Measurements from ENCODE around the gene DLAT. TPM values are rescaled to one million over a fixed set of nuclear protein-coding genes. Genes with fewer than 3 reads are reported as not detected.
"Not testable (repeated sequence)": the region's sequence is repeated elsewhere in the genome, so short reads cannot be mapped to it uniquely, and the experiment has no call there.

The DLAT gene
- total RNA-seq, 3 donors from 2014 or later: 26.9 to 30.9 (median 27.5) TPM

DNA sequence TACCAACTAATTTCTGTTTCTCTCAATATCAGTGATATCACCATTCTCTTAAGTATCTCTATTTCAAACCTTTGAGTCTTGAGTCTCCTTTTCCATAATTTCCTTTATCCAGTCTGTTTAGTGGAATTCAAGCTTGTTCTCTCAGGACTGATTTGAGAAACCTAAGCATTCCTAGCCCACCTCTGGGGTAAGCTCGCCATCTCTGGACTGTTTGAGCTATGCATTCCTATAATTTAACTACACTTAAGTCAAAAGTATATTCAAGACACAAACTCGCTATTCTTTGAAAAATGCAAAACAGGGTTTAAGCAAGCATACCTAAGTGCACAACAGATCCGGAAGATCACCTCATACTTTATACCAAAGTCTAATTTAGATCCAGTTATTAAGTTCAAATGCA lies 2.1 kb upstream of the DLAT start:
- peaks cover 9% of the 10 kb centered on the region for H3K36me3 ChIP-seq
- DNase-seq (ENCODE audit: low spot score in 2 of 2): no peak

GRCh38 chr11:112024178-112024772 lies 933 bp upstream of the DLAT start:
- intact Hi-C loops (cut with DNase I; ENCODE audit: low total_unique reads): no loop called here
- Histone ChIP-seq H3K4me3 (peak overlapping the region; percentile 81 to 90 (median 90)), H3K9me3 (no peaks in the 10 kb centered on the region), H3K27me3 (no peaks in the 10 kb centered on the region), H3K36me3 (no peaks in the 10 kb centered on the region), H3K4me1 (no peaks in the 10 kb centered on the region), H3K27ac (peak overlapping the region; percentile 92)
- TF ChIP-seq POLR2A (IDR thresholded peaks at IDR 0.05): no peak
- TF ChIP-seq CTCF (IDR thresholded peaks at IDR 0.05): no peak
- no peak for TF ChIP-seq POLR2AphosphoS5 (IDR thresholded peaks at IDR 0.05)
- DNase-seq (ENCODE audit: low spot score in 2 of 2): no peak

More for the DNA sequence above, 2.1 kb upstream of the DLAT start:
- Histone ChIP-seq H3K4me1 (no peaks in the 10 kb centered on the region), H3K27ac (no peak overlapping the region), H3K27me3 (no peaks in the 10 kb centered on the region), H3K9me3 (no peaks in the 10 kb centered on the region), H3K4me3 (no peak overlapping the region)
- TF ChIP-seq CTCF (IDR thresholded peaks at IDR 0.05): no peak
- no peak for TF ChIP-seq POLR2A (IDR thresholded peaks at IDR 0.05)
- no peak for TF ChIP-seq POLR2AphosphoS5 (IDR thresholded peaks at IDR 0.05)
- intact Hi-C loops (cut with DNase I; ENCODE audit: low total_unique reads): no loop called here

- Histone ChIP-seq H3K4me1 (no peaks in the 10 kb centered on the region), H3K4me3 (peak overlapping the region; percentile 81 to 90 (median 90)), H3K27me3 (no peaks in the 10 kb centered on the region), H3K27ac (peak overlapping the region; percentile 92), H3K9me3 (no peaks in the 10 kb centered on the region), H3K36me3 (no peaks in the 10 kb centered on the region)
- intact Hi-C loops (cut with DNase I; ENCODE audit: low total_unique reads): no loop called here
- TF ChIP-seq CTCF (IDR thresholded peaks at IDR 0.05): no peak
- TF ChIP-seq POLR2A (IDR thresholded peaks at IDR 0.05): no peak
- TF ChIP-seq POLR2AphosphoS5 (IDR thresholded peaks at IDR 0.05): no peak
- DNase-seq (ENCODE audit: low spot score in 2 of 2): no peak
These were observed 499 bp downstream of the DLAT start for GRCh38 chr11:112025707-112026106.

DNA sequence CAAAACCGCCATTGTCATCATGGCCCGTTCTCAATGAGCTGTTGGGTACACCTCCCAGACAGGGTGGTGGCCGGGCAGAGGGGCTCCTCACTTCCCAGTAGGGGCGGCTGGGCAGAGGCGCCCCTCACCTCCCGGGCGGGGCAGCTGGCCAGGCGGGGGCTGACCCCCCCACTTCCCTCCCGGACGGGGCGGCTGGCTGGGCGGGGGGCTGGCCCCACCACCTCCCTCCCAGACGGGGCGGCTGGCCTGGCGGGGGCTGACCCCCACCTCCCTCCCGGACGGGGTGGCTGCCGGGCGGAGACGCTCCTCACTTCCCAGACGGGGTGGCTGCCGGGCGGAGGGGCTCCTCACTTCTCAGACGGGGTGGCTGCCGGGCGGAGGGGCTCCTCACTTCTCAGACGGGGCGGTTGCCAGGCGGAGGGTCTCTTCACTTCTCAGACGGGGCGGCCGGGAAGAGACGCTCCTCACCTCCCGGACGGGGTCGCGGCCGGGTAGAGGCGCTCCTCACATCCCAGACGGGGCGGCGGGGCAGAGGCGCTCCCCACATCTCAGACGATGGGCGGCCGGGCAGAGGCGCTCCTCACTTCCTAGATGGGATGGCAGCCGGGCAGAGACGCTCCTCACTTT lies 1.7 kb downstream of the DLAT start:
- intact Hi-C loops (cut with DNase I; ENCODE audit: low total_unique reads); H3K4me3 ChIP-seq: not testable (repeated sequence)

GRCh38 chr11:112029460-112029859 lies 4.3 kb downstream of the DLAT start:
- TF ChIP-seq POLR2AphosphoS5 (IDR thresholded peaks at IDR 0.05) (no peak), POLR2A (IDR thresholded peaks at IDR 0.05) (no peak), CTCF (IDR thresholded peaks at IDR 0.05) (no peak)
- no peaks in the 10 kb centered on the region for H3K36me3 ChIP-seq

More for the DNA sequence above, 1.7 kb downstream of the DLAT start:
- not testable (repeated sequence) for H3K27me3 ChIP-seq; H3K4me1 ChIP-seq; DNase-seq (ENCODE audit: low spot score in 2 of 2); H3K27ac ChIP-seq; H3K9me3 ChIP-seq; H3K36me3 ChIP-seq

More at GRCh38 chr11:112029460-112029859, 4.3 kb downstream of the DLAT start:
- H3K27me3 ChIP-seq: no peaks in the 10 kb centered on the region
- H3K4me1 ChIP-seq: no peaks in the 10 kb centered on the region
- no peaks in the 10 kb centered on the region for H3K9me3 ChIP-seq
- DNase-seq (ENCODE audit: low spot score in 2 of 2): no peak
- H3K4me3 ChIP-seq: no peak overlapping the region
- no peak overlapping the region for H3K27ac ChIP-seq
- intact Hi-C loops (cut with DNase I; ENCODE audit: low total_unique reads): no loop called here
